ENCODE measurements around the gene TACR1.
A peak's percentile ranks its signal among the peaks of the same experiment; 100 is the strongest.

The TACR1 gene

DNA sequence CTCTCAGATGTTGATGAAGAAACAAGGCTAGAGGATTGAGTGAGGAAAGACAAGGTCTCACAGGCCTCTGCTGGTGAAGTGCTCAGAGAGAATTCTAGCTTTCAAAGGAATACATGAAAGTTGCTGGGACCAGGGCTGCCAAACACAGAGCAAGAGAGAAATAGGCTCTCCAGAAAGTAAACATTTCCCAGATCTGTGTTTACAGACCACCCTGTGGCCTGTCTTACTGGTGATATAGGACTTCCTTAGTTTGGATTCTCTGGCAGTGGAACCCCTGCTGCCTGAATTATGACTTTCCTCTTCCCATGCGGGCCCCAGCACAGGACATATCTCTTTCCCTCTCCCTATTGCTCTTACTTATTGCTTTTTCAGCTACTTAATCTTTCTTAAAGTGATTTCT, 64.5 kb downstream of the TACR1 start:
- no peak overlapping the region for H3K9ac ChIP-seq (ENCODE audit: low read length)
- no peak overlapping the region for H3K27ac ChIP-seq (ENCODE audit: low read length)
- no peaks in the 10 kb centered on the region for H3K36me3 ChIP-seq (replicated peaks; ENCODE audit: insufficient read depth, low read length)
- H2AFZ ChIP-seq (ENCODE audit: low read length), result no peak overlapping the region
- H3K27me3 ChIP-seq (replicated peaks; ENCODE audit: insufficient read depth, low read length), result no peaks in the 10 kb centered on the region
- H3K4me3 ChIP-seq (ENCODE audit: low read length), result no peak overlapping the region
- DNase-seq, result no peak
- no peaks in the 10 kb centered on the region for H4K20me1 ChIP-seq (ENCODE audit: insufficient read depth, low read length)
- no peak for TF ChIP-seq EZH2phosphoT487 (IDR thresholded peaks at IDR 0.05; ENCODE audit: low read length)
- no peak for TF ChIP-seq EZH2 (optimal IDR thresholded peaks at IDR 0.05; ENCODE audit: low read depth, low read length)
- TF ChIP-seq CTCF (IDR thresholded peaks at IDR 0.05; ENCODE audit: low read length), result no peak
- H3K9me3 ChIP-seq (replicated peaks; ENCODE audit: insufficient read depth, low read length), result no peaks in the 10 kb centered on the region
- H3K9me2 ChIP-seq (replicated peaks; ENCODE audit: insufficient read depth, low read length), result no peaks in the 10 kb centered on the region
- no peaks in the 10 kb centered on the region for H3K79me2 ChIP-seq (ENCODE audit: low read length)
- no peak overlapping the region for H3K4me2 ChIP-seq (ENCODE audit: low read depth, low read length)
- H3F3A ChIP-seq (ENCODE audit: insufficient read depth, low read length), result no peaks in the 10 kb centered on the region
- no peaks in the 10 kb centered on the region for H3K4me1 ChIP-seq (ENCODE audit: low read length)

DNA sequence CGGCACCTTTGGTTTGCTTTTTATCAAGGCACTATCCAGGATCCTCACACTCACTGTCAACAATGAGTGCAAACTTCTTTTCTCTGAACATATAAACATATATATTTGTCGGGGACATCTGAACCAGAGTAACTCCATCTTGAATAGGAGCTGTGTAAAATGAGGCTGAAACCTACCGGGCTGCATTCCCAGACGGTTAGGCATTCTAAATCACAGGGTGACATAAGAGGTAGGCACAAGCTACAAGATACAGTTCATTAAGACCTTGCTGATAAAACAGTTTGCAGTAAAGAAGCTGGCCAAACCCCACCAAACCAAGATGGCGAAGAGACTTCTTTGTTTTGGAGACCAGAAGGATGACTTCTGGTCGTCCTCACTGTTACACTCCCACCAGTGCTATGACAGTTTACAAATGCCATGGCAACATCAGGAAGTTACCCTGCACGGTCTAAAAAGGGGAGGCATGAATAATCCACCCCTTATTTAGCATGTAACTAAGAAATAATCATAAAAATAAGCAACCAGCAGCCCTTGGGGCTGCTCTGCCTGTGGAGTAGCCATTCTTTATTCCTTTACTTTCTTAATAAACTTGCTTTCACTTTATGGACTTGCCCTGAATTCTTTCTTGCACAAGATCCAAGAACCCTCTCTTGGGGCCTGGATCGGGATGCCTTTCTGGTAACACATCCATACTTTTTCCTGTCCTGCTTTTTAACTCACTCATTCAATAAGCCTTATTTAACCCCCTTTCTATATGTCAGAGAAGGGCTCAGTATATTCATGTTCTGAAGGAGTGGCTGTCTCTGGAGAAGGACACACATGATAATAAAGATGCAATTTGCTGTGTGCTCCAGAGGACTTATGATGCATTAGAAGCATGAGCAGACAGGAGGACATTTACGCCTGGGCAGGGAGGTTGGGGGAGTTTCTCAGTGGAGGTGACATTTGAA, 65.4 kb downstream of the TACR1 start:
- H3K27ac ChIP-seq (ENCODE audit: low read length), result no peak overlapping the region
- no peak for DNase-seq
- no peaks in the 10 kb centered on the region for H3K4me1 ChIP-seq (ENCODE audit: low read length)
- H3K9me3 ChIP-seq (replicated peaks; ENCODE audit: insufficient read depth, low read length), result no peaks in the 10 kb centered on the region
- H3F3A ChIP-seq (ENCODE audit: insufficient read depth, low read length), result no peaks in the 10 kb centered on the region
- H4K20me1 ChIP-seq (ENCODE audit: insufficient read depth, low read length), result no peaks in the 10 kb centered on the region
- H2AFZ ChIP-seq (ENCODE audit: low read length), result no peak overlapping the region
- H3K4me2 ChIP-seq (ENCODE audit: low read depth, low read length), result no peak overlapping the region
- H3K27me3 ChIP-seq (replicated peaks; ENCODE audit: insufficient read depth, low read length), result no peaks in the 10 kb centered on the region
- H3K9ac ChIP-seq (ENCODE audit: low read length), result no peak overlapping the region
- H3K4me3 ChIP-seq (ENCODE audit: low read length), result no peak overlapping the region
- no peaks in the 10 kb centered on the region for H3K79me2 ChIP-seq (ENCODE audit: low read length)
- no peak for TF ChIP-seq EZH2phosphoT487 (IDR thresholded peaks at IDR 0.05; ENCODE audit: low read length)
- TF ChIP-seq EZH2 (optimal IDR thresholded peaks at IDR 0.05; ENCODE audit: low read depth, low read length), result no peak
- no peak for TF ChIP-seq CTCF (IDR thresholded peaks at IDR 0.05; ENCODE audit: low read length)
- H3K9me2 ChIP-seq (replicated peaks; ENCODE audit: insufficient read depth, low read length), result no peaks in the 10 kb centered on the region
- no peaks in the 10 kb centered on the region for H3K36me3 ChIP-seq (replicated peaks; ENCODE audit: insufficient read depth, low read length)

- no peaks in the 10 kb centered on the region for H4K20me1 ChIP-seq (ENCODE audit: insufficient read depth, low read length)
- H2AFZ ChIP-seq (ENCODE audit: low read length), result no peak overlapping the region
- no peak overlapping the region for H3K4me2 ChIP-seq (ENCODE audit: low read depth, low read length)
- no peak overlapping the region for H3K9ac ChIP-seq (ENCODE audit: low read length)
- no peaks in the 10 kb centered on the region for H3K36me3 ChIP-seq (replicated peaks; ENCODE audit: insufficient read depth, low read length)
- no peaks in the 10 kb centered on the region for H3K9me3 ChIP-seq (replicated peaks; ENCODE audit: insufficient read depth, low read length)
- H3F3A ChIP-seq (ENCODE audit: insufficient read depth, low read length), result no peaks in the 10 kb centered on the region
- H3K27ac ChIP-seq (ENCODE audit: low read length), result no peak overlapping the region
- no peaks in the 10 kb centered on the region for H3K4me1 ChIP-seq (ENCODE audit: low read length)
- H3K27me3 ChIP-seq (replicated peaks; ENCODE audit: insufficient read depth, low read length), result no peaks in the 10 kb centered on the region
- H3K79me2 ChIP-seq (ENCODE audit: low read length), result no peaks in the 10 kb centered on the region
- no peaks in the 10 kb centered on the region for H3K9me2 ChIP-seq (replicated peaks; ENCODE audit: insufficient read depth, low read length)
- TF ChIP-seq EZH2phosphoT487 (IDR thresholded peaks at IDR 0.05; ENCODE audit: low read length) (no peak), CTCF (IDR thresholded peaks at IDR 0.05; ENCODE audit: low read length) (no peak; the same call in 1 of the 2 replicates), EZH2 (optimal IDR thresholded peaks at IDR 0.05; ENCODE audit: low read depth, low read length) (no peak)
- DNase-seq, result peak; percentile 27
- H3K4me3 ChIP-seq (ENCODE audit: low read length), result no peak overlapping the region
Observed at GRCh38 chr2:75130171-75130570, 69.1 kb downstream of the TACR1 start.
